ENCODE results near the gene SYNDIG1. TPM values are rescaled to one million over a fixed set of nuclear protein-coding genes. Genes with fewer than 3 reads are reported as not detected.

Gene SYNDIG1
- total and polyA plus RNA-seq, 9 of the 15 experiments (the other 6 are each of a cell fraction or from before 2014, with no cell fraction given) = not detected

GRCh38 chr20:24442909-24443308, 26.5 kb upstream of the SYNDIG1 start:
- Histone ChIP-seq H3K27me3 (ENCODE audit: control insufficient read depth in 2 of 2, insufficient read depth in 2 of 2, low read length in 2 of 2) (no peaks in the 10 kb centered on the region), H3K36me3 (ENCODE audit: control insufficient read depth, insufficient read depth, low read length) (no peaks in the 10 kb centered on the region), H3K9me3 (replicated peaks; ENCODE audit: control insufficient read depth, insufficient read depth, low read depth, low read length) (no peaks in the 10 kb centered on the region), H3K79me2 (ENCODE audit: control insufficient read depth, insufficient read depth, low read length) (no peaks in the 10 kb centered on the region), H3K9ac (ENCODE audit: insufficient read depth in 1 of 2, low read depth in 2 of 2, low read length in 2 of 2) (no peak overlapping the region), H3K4me1 (replicated peaks in 1 of 2; ENCODE audit: control insufficient read depth in 2 of 2, insufficient read depth in 2 of 2, low read length in 2 of 2) (no peaks in the 10 kb centered on the region), H3K9me1 (ENCODE audit: control insufficient read depth, insufficient read depth, low read length) (no peaks in the 10 kb centered on the region), H4K20me1 (replicated peaks; ENCODE audit: control insufficient read depth, insufficient read depth, low read length) (no peaks in the 10 kb centered on the region), H3K27ac (ENCODE audit: extremely low read depth, low read depth, low read length) (no peak overlapping the region), H3K4me2 (ENCODE audit: insufficient read depth, low read length) (no peak overlapping the region), H2AFZ (ENCODE audit: low read depth, low read length) (no peak overlapping the region), H3K4me3 (no peak overlapping the region)
- no peak for DNase-seq (ENCODE audit: extremely low read depth in 1 of 4, low spot score in 3 of 4)
- no peak for ATAC-seq
- POLR2A ChIA-PET = no interaction called here
- no TSS peak for BruUV-seq (replicated peaks)
- intact Hi-C loops (cut with micrococcal nuclease) (no loop called here), in situ Hi-C loops (cut with MboI) (no loop called here)
- 0% methylated on average over 3 of the region's 3 CpGs for whole genome bisulfite sequencing (ENCODE audit: insufficient coverage, low coverage, missing lambda C conversion rate)
- FAIRE-seq = no peak
- CTCF ChIA-PET (ENCODE audit: low intra/inter-chr PET ratio) = no interaction called here
- TF ChIP-seq BRD9 (IDR thresholded peaks at IDR 0.05; ENCODE audit: low read depth, partially characterized antibody) (no peak), NFIX (CRISPR knock-in tag; IDR thresholded peaks at IDR 0.05; ENCODE audit: low read depth) (no peak), E2F1 (CRISPR knock-in tag; IDR thresholded peaks at IDR 0.05) (no peak), DEAF1 (CRISPR knock-in tag; IDR thresholded peaks at IDR 0.05) (no peak), SMARCE1 (IDR thresholded peaks at IDR 0.05) (no peak), HSF4 (CRISPR knock-in tag; IDR thresholded peaks at IDR 0.05; ENCODE audit: borderline replicate concordance) (no peak), HDAC2 (IDR thresholded peaks at IDR 0.05) (no peak), ETV5 (CRISPR knock-in tag; IDR thresholded peaks at IDR 0.05; ENCODE audit: low read depth) (no peak), ZSCAN32 (CRISPR knock-in tag; IDR thresholded peaks at IDR 0.05) (no peak), VEZF1 (CRISPR knock-in tag; IDR thresholded peaks at IDR 0.05) (no peak), ZNF79 (CRISPR knock-in tag; IDR thresholded peaks at IDR 0.05; ENCODE audit: low read depth) (no peak), ZNF263 (CRISPR knock-in tag; IDR thresholded peaks at IDR 0.05; ENCODE audit: borderline replicate concordance) (no peak), RFX7 (CRISPR knock-in tag; IDR thresholded peaks at IDR 0.05) (no peak), HINFP (tag; conservative IDR thresholded peaks at IDR 0.05; ENCODE audit: low read depth) (no peak), HDAC8 (tag; IDR thresholded peaks at IDR 0.05) (no peak), SUPT5H (IDR thresholded peaks at IDR 0.05) (no peak), ZNF780A (CRISPR knock-in tag; IDR thresholded peaks at IDR 0.05) (no peak), KDM2B (CRISPR knock-in tag; IDR thresholded peaks at IDR 0.05) (no peak), ZNF76 (CRISPR knock-in tag; IDR thresholded peaks at IDR 0.05; ENCODE audit: borderline replicate concordance) (no peak), KLF16 (IDR thresholded peaks at IDR 0.05) (no peak)
